HG03097 (cell line): ENCODE results near the gene ECI1.

Experiments used
- ATAC-seq: cut with Tn5 transposase; IDR thresholded peaks from one replicate; pipeline ENCODE4 v1.9.1; 2021; ENCODE audit not compliant: unreplicated experiment, low FRiP score

The ECI1 gene, protein sequence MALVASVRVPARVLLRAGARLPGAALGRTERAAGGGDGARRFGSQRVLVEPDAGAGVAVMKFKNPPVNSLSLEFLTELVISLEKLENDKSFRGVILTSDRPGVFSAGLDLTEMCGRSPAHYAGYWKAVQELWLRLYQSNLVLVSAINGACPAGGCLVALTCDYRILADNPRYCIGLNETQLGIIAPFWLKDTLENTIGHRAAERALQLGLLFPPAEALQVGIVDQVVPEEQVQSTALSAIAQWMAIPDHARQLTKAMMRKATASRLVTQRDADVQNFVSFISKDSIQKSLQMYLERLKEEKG

DNA sequence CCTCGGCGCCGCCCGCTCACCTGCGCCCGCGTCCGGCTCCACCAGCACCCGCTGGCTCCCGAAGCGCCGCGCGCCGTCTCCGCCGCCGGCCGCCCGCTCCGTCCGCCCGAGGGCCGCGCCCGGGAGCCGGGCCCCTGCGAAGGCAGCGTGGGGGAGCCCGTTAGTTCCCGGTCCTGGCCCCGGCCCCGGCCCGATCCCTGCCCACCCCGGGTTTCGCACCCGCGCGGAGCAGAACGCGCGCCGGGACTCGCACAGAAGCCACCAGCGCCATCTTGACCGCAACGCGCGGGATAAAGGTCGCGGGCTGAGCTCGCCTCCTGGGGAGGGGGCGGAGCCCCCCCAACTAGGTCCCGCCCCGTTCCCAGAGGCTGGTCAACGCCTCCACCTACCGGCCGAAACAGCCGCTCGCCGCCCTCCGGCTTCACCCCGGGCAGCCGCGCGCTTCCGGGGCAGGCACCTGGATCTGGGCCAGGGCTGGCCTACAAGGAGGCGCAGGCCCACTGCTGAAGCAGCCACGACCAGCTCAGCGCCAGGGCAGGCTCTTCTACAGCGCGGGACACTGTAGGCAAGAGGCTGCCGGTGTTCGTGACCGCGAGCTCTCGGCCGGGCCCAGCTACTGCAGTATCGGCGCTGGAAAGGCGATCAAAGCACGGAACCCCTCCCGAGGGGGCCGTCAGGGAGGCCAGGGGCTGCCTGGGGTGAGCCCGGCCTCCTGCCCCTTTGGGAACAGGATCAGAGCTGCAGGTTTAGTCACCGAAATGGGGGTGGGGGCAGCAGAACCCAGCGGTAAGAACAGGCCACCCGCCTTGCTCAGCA, at the start of gene ECI1:
TSS of gene ECI1 (minus strand) at position 292 of the 816 bp plus-strand sequence. CDS start at position 271, 21 bp downstream.
- peak; percentile 85 for ATAC-seq

DNA sequence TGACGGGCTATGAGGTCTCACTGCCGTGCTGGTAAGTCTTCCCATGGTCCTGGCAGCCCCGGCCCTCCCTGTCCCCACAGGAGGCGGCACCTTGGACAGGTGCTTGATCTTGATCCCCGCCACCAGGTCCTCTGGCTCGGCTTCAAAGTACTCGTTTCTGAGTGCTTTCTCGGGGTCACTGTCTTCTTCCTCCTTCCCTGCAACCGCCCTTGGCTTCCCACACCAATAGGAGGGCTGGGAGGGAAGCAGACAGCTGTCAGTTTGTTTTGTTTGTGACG, 48.5 kb upstream of the ECI1 start:
- no peak for ATAC-seq

DNA sequence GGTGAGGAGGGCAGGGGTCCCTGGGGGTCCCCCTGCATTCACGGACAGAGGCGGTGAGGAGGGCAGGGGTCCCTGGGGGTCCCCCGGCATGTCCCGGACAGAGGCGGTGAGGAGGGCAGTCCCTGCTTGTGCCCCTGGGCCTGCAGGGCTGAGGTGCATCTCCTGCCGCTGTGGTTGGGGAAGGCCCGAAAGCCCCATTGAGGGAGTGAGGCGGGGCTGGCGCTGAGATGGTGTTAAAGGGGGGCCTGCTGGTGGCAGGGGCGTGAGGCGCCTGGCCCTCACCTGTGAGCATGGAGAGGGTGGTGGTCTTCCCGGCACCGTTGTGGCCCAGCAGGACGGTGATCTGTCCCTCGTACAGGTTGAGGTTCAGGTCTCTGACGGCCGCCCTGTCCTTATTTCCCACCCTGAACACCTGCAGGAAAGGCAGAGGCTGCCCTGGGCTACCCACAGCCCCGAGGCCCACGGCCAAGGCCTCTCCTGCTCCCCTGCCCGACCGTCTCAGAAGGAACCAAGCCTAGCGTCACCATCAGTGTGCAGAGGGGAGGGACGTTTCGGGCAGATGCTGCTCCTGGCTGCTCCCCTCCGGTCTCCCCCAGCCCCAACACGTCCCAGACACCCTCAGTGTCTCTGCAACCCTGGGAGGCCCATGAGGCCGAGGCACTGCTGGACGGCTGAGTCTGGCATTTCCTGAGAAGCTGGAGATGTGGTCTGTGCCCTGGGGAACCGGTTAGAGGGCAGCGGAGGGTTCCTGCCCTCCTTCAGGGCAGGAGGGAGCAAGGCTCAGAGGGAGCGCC, 47.9 kb upstream of the ECI1 start:
- no peak for ATAC-seq

DNA sequence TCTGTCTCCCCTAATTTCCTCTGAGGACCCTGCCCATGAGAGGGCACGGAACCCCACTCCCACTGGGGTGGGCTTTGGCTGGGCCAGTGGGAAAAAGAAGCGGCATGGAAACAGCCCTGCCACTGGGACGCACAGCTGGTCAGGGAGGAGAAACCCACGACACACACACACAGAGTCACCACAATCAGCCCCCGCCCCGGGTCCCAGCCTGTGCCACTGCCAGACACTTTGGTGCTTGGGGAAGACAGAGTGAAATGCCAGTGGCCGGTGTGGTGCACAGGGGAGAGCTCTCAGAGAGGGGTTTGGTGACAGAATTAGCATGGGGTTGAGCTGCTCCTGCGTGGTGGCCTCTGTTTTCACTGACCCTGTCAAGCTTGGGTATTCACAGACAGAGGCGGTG, 47.2 kb upstream of the ECI1 start:
- no peak for ATAC-seq

DNA sequence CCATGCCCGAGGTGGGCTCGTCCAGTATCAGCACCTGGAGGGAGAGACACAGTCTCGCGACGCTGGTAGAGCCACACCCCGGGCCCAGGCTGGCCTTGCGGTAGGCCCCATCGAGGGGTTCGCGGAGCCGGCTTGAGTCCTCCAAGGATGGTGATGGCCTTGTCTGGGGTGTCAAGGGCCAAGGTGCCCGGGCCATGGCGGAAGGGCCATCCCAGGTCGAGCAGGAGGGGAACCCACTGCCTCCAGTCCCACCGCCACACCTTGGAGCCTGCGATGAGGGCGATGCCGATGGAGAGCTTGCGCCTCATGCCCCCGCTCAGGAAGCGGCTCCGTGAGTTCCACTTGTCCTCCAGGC, 46.1 kb upstream of the ECI1 start:
- no peak for ATAC-seq

DNA sequence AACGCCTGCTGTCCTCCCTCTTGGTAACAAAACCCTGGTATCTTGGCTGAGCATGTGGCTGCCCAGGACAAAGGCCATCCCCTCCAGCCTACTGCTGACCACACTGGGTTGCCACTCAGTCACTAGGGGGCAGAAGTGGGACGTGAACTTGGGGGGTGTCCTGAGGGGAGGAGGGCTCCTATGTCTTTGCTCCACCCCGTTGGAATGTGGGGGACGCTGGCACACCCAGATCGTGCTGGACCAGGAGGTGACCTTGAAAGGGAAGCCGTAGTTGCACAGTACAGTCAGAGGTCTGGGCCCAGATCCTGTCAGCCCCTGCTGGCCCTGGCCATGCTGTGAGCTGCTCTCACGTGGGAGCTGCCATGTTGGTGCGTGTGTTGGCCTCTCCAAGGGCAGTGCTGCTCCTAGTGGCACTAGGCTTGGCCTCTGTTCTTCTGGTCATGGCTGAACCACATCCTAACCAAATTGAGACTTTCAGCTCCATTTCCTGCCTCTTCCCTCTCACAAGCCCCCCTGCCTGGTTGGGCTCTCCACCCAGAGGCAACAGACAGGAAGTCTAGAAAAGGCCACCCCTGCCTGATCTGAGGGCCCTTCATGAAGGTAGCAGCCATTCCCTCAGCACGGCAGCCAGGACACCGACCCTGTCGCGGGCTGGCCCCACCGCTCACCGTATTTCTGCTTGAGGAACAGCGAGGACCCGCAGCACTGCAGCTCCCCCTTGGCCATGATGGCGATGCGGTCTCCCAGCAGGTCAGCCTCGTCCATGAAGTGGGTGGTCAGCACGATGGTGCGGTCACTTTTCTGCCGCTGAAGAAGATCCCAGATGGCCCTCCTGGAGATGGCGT, 45.5 kb upstream of the ECI1 start:
- ATAC-seq, result no peak

DNA sequence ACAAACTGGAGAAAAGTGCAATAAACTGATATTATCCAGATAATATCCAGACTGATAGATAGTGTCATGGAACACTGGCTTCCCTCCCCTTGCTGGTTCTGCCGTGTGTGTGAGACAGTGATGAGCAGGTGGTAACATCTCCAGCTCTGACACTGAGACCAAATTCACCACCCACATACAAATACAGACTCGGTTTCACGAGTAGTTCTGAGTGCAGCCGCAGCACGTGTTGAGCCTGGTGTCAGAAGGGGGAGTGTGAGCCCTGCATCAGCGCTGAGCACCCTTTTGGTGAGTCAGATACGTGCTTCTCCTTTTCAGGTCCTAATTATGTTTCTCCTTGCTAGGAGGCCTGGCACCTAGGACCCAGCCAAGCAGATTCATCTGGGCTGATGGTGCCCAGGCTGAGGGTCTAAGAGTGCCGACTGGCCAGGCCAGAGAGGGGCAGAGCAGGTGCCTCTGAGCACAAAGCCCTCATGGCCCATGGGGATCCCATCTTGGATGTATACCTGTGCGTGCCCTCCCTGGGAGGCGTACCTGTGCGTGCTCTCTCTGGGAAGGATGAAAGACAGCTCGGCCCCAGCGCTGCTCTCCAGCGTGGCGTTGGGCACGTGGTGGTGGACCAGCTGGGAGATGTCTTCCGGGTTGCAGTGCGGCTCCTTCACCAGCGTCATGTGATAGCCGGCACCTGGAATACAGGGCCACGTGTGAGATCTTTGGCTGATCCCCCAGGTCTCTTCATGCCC, 43.8 kb upstream of the ECI1 start:
- no peak for ATAC-seq

DNA sequence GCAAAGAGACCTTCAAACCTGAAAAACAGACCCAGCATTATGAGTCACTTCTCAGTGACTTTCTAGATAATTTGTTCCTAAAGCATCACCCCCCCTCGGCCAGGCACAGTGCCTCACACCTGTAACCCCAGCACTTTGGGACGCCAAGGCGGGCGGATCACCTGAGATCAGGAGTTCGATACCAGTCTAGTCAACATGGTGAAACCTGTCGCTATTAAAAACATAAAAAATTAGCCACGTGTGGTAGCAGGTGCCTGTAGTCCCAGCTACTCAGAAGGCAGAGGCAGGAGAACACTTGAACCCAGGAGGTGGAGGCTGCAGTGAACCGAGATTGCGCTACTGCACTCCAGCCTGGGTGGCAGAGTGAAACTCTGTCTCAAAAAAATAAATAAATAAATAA, 40.8 kb upstream of the ECI1 start:
- no peak for ATAC-seq

DNA sequence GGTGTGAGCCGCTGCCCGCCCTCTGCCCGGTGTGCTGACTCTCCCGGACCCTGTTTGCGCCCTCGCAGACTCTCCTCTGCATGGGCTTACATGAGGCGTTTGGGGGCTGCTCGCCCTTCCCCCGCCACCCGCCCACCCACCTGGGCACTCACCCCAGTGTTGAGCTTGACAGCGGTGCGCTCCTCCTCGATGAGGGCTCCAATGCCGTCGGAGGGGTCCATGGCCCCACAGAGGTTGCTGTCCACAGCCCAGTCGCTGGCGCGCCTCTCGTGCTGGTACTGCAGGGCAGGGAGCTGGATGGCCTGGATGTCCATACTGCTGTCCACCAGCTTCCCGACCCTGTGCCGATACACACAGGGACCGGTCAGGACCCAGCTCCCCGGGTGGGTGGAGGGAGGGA, 37.9 kb upstream of the ECI1 start:
- ATAC-seq, result no peak

DNA sequence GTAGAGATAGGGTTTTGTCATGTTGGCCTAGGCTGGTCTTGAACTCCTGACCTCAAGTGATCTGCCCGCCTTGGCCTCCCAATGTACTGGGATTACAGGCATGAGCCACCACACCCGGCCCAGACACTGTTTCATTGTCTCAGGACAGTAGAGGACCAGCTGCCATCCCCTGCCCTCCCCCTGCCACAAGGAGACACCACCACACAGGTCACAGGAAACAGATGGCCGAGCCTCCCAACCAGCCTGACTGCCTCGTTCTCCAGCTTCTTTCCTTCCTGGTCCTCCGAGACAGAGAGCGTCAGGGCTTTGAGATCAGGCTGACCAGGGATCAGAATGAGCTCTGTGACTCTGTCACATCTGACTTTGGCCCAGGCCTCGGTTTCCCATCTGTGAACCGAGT, 37.3 kb upstream of the ECI1 start:
- ATAC-seq, result no peak

DNA sequence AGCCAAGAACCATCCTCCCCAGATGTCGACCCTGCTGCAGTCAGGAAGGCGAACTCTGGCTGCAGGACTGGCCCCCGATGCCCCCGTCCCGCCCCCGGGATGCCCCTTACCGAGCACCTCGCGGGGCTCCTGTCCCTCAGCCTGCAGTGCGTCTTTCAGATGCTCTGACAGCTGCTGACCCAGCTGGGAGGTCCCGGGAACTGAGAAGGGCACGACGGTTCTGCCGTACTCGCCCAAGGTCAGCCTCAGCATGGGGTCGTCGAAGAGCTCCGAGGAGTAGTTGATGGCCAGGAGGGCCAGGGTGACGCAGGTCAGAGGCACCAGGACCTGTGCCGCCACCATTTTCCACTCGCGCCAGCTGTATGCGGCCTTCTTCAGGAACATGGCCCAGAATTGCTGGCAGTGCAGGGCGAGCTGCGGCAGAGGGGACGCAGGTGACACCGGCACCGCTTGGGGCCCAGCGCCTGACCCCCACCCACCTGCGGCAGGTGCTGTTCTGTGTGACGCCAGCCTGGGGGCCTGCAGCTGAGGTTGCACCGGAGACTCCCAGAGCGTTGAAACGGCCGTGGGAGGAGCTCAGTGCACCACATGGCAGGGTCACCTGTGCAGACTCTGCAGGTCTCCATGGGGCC, 36.6 kb upstream of the ECI1 start:
- ATAC-seq, result no peak

DNA sequence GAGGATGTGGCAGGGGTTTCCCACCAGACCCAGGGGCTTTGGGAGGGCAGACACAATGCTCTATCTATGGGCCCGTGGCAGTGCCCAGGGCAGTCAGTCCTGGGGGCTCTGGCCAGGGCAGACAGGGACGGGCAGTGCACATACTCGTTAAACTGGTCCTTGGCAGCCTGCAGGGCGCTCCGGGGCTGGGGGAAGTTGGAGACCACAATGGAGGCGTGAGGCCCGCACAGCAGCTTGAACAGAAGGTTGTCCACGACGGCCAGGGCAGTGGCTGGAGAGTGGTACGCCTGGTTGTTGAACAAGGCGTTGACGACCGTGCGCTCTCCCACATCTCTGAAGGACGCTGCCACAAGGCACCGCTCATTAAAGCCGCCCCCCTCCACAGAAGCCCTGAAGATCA, 35.2 kb upstream of the ECI1 start:
- ATAC-seq, result no peak

DNA sequence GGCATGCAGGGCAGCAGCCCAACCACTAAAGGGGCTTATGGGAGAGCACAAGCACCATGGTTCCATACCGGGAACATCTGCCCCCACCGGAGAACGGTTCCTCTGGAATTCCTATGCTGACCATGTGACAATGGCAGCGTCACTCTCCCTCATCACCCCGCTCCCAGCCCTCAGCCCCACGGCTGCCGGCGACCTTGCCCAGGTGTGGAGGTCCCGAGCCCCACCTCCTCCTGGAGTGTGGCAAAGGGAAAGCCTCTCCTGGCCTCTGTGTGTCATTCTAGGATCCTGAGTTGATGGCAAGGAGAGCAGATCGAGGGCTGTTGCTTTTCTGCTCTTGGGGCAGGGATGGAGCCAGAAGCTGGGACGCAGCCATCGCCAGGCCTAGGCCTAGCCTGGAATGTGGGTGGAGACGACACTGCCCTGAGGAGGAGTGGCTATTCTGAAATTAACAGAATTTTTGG, 34.4 kb upstream of the ECI1 start:
- no peak for ATAC-seq

DNA sequence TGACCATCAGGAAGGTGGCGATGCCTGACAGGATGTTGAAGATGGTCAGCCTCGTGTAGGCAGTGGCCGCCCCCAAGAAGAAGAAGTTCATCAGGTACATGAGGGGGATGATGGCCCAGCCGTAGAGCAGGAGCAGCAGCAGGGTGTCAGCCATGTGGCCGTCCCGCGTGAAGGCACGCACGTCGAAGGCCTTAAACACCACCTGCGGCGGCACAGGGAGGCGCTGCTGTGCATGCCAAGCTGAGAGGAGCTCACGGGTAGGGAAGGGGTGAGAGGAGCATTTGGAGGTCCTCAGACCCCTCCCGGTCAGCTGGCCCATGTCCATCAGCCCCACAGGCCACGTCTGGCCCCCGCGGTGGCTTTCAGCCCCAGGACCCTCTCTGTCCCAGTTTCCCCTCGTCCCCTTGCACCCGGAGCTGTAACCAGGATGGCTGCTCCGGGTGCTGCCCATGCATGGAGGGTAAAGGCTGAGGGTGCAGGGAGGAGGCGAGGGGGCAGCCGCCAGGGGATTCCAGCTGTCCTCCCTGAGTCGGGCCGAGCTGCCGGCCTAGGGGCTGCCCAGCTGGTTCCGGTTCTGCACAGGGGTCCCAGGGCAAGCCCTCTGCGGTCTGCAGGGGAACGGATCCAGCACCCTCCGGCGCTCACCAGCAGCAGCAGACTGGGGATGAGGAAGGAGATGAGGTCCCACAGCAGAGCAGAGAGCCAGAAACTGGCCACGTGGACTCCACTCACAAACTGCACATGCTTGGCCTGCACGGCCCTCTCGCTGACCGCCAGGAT, 33.6 kb upstream of the ECI1 start:
- ATAC-seq, result no peak

DNA sequence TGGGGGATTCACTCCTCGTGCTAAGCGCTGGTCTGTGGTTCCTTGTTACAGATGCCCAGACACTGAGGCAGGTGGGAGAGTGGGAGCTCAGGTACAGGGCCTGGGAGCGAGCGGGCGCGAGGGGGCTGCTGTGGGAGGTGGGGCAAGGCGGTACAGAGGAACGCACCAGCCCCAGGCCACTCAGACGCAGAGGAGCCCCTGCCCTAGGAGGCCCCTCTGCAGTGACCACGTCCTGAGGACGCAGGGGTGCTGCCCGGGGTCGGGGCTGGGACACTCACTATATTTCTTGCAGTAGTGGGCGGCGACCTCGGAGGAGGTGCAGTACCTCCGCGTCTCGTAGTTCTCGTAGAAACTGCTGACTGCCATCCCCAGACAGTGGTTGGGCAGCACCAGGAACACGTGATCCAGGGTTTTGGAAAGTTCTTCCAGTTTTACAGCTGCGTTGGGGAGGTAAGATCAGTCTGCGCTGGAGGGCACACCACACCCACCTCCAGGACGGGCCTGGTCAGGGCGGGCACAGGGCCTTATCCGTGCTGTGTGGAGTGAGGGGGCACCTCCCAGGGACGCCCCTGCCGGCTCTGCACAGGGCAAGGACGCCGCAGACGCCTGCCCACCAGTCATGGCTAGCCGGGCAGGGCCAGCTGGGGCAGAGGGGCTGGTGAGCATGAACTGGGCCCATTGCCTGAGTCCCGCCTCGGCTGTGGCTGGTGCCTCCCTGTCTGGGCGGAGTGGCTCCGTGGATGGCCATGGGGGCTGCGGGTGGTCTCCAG, 32.8 kb upstream of the ECI1 start:
- ATAC-seq, result no peak

DNA sequence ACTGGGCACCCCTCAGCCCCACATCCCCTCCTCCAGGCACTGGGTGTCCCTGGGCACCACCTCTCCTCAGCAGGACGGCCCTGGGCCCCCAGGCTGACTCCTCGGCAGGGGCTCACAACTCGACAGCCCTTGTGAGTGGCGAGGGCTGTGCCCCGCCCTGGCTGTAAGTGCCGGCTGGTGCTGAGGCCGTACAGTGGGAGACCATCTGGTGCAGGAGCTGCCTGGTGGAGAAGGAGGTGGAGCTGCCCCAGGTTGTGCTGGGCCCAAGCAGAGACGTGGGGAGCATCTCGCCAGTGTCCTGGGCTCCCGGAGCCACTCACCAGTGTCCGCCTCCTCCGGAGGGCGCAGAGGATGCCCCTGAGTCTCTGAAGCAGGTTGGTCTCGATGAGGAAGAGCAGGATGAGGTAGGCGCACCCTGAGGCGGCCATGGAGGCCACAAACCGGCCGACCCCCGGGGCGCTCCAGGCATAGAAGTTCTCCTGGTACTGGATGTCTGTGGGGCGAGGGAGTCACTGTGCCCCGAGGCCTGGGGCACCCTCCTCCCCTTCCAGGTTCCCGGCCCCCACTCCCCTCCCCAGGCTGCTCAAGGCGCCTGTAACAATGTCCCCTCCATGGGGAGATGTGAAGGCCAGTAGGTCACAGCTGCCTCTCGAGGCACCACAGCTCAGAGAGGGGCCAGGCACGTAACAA, 31.6 kb upstream of the ECI1 start:
- ATAC-seq, result no peak

DNA sequence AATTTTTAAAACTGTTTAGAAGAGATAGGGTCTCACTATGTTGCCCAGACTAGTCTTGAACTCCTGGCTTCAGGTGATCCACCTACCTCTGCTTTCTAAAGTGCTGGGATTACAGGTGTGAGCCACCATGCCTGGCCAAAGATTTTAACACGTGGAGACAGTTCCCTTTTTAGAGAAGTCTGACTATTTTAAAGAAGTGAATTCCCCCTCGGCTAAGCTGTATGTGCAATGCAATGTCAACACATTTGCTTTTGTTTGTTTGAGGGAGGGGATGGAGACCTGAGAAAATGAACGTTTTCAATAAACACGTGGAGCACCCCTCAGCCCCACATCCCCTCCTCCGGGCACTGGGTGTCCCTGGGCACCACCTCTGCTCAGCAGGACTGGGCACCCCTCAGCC, 30.9 kb upstream of the ECI1 start:
- no peak for ATAC-seq
